GM12878 (cell line): ENCODE measurements around the gene CD2AP.
"Not testable (repeated sequence)": the region's sequence is repeated elsewhere in the genome, so short reads cannot be mapped to it uniquely, and the experiment has no call there.

Experiments
- CEBPB ChIP-seq, 2 experiments: fragments of 150-350 bp in 1 of 2; IDR thresholded peaks; 2 replicates each; pipeline ENCODE4 v1.6.1; 2012 to 2014; ENCODE audit warnings: low read depth in 2 of 2, low read length in 2 of 2, borderline replicate concordance in 1 of 2, inconsistent platforms in 1 of 2
- CTCF ChIP-seq, 3 experiments: IDR thresholded peaks in 2 of 3; conservative IDR thresholded peaks in 1 of 3; 2 replicates each; pipeline ENCODE4 v1.5.1; 2011; ENCODE audit warnings: low read depth in 3 of 3, low read length in 3 of 3, mild to moderate bottlenecking in 3 of 3, control low read depth in 2 of 3, moderate library complexity in 2 of 3, inconsistent platforms in 1 of 3, mixed read lengths in 1 of 3; ENCODE audit not compliant: control insufficient read depth in 2 of 3, insufficient read depth in 1 of 3; ENCODE audit errors: extremely low read depth in 1 of 3
- JUNB ChIP-seq: IDR thresholded peaks from 2 replicates; pipeline ENCODE4 v1.6.1; 2016; ENCODE audit warnings: antibody characterized with exemption, mild to moderate bottlenecking
- MXI1 ChIP-seq: fragments of 150-350 bp; IDR thresholded peaks from 2 replicates; pipeline ENCODE4 v1.6.1; 2011; ENCODE audit warnings: low read depth, mild to moderate bottlenecking, inconsistent platforms, low read length, improper control_type of control experiment
- POLR2AphosphoS5 ChIP-seq: IDR thresholded peaks from 2 replicates; pipeline ENCODE4 v1.6.1; 2011; ENCODE audit warnings: mild to moderate bottlenecking, low read length, inconsistent platforms
- RELA ChIP-seq: fragments of 450-650 bp; IDR thresholded peaks from 2 replicates; pipeline ENCODE4 v1.8.0; 2014; ENCODE audit warnings: borderline replicate concordance; ENCODE audit not compliant: partially characterized antibody
- REST ChIP-seq: IDR thresholded peaks from 2 replicates; pipeline ENCODE4 v1.6.1; 2012; ENCODE audit warnings: mild to moderate bottlenecking, low read depth, low read length
- SIN3A ChIP-seq: IDR thresholded peaks from 2 replicates; pipeline ENCODE4 v1.6.1; 2012; ENCODE audit warnings: low read depth, low read length, improper control_type of control experiment
- SP1 ChIP-seq: IDR thresholded peaks from one replicate; pipeline ENCODE4 v1.6.1; 2011; ENCODE audit warnings: low read depth, low read length
- TCF12 ChIP-seq: IDR thresholded peaks from 2 replicates; pipeline ENCODE4 v1.6.1; 2011; ENCODE audit warnings: low read depth, mild to moderate bottlenecking, low read length

- not testable (repeated sequence) for TF ChIP-seq CTCF (IDR thresholded peaks at IDR 0.05 in 2 of 3, conservative IDR thresholded peaks at IDR 0.05 in 1 of 3; ENCODE audit: control insufficient read depth in 2 of 3, extremely low read depth in 1 of 3, insufficient read depth in 1 of 3, low read depth in 3 of 3, low read length in 3 of 3); CEBPB (IDR thresholded peaks at IDR 0.05; ENCODE audit: borderline replicate concordance in 1 of 2, low read depth in 2 of 2, low read length in 2 of 2); JUNB; MXI1; SP1; POLR2AphosphoS5; RELA; TCF12; SIN3A; REST
Observed at GRCh38 chr6:47647626-47648025, 170.0 kb downstream of the CD2AP start.
